ENCODE results near the gene NAALADL2. TPM values are rescaled to one million over a fixed set of nuclear protein-coding genes. Genes with fewer than 3 reads are reported as not detected.

NAALADL2 gene
- polyA plus RNA-seq, 1 donor from 2014 or later = 1.6 TPM

DNA sequence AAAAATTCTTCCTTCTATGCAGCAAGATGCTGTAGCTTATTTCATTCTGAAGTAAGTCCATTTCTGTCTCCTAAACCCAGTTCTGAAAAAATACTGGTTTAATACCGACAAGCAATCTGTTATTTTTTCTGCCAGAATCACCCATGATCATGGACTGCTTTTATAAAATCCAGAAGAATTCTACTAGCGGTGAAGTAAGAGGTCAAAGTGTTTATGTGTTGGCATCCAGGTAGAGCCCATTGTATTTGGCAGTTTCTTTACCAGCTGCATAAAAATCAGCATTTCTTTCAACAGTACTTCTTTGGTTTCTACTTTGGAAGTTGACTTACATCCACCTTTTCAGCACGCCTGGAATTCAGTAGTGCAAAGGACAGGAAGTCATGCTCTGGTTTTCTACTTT lies 484.8 kb downstream of the NAALADL2 start:
- Histone ChIP-seq H2AFZ (ENCODE audit: low read depth, low read length) (no peak overlapping the region), H3K27me3 (ENCODE audit: insufficient read depth, low read depth, low read length) (no peaks in the 10 kb centered on the region), H4K20me1 (ENCODE audit: insufficient read depth) (no peaks in the 10 kb centered on the region), H3K27ac (ENCODE audit: low read length) (no peak overlapping the region), H3K4me3 (ENCODE audit: low read length) (no peak overlapping the region), H3K79me2 (replicated peaks; ENCODE audit: insufficient read depth, low read length) (no peaks in the 10 kb centered on the region), H3F3A (ENCODE audit: insufficient read depth, low read length, poor library complexity, severe bottlenecking) (no peaks in the 10 kb centered on the region), H3K4me2 (ENCODE audit: low read length) (no peak overlapping the region), H3K9ac (ENCODE audit: low read length) (no peak overlapping the region), H3K9me3 (ENCODE audit: low read length) (no peaks in the 10 kb centered on the region), H3K9me2 (ENCODE audit: insufficient read depth, low read length) (no peaks in the 10 kb centered on the region), H3K36me3 (ENCODE audit: insufficient read depth, low read length) (no peaks in the 10 kb centered on the region)
- TF ChIP-seq MXI1 (conservative IDR thresholded peaks at IDR 0.05; ENCODE audit: poor library complexity, severe bottlenecking) (no peak), EZH2 (IDR thresholded peaks at IDR 0.05; ENCODE audit: borderline replicate concordance, insufficient read depth, low read length, poor library complexity, severe bottlenecking) (no peak), POLR2AphosphoS5 (IDR thresholded peaks at IDR 0.05) (no peak), EP300 (conservative IDR thresholded peaks at IDR 0.05; ENCODE audit: poor library complexity, severe bottlenecking) (no peak), RAD21 (conservative IDR thresholded peaks at IDR 0.05) (no peak), TAF1 (IDR thresholded peaks at IDR 0.05; ENCODE audit: low read depth) (no peak), SMC3 (conservative IDR thresholded peaks at IDR 0.05; ENCODE audit: poor library complexity) (no peak)
- TF ChIP-seq, protein P1, sequence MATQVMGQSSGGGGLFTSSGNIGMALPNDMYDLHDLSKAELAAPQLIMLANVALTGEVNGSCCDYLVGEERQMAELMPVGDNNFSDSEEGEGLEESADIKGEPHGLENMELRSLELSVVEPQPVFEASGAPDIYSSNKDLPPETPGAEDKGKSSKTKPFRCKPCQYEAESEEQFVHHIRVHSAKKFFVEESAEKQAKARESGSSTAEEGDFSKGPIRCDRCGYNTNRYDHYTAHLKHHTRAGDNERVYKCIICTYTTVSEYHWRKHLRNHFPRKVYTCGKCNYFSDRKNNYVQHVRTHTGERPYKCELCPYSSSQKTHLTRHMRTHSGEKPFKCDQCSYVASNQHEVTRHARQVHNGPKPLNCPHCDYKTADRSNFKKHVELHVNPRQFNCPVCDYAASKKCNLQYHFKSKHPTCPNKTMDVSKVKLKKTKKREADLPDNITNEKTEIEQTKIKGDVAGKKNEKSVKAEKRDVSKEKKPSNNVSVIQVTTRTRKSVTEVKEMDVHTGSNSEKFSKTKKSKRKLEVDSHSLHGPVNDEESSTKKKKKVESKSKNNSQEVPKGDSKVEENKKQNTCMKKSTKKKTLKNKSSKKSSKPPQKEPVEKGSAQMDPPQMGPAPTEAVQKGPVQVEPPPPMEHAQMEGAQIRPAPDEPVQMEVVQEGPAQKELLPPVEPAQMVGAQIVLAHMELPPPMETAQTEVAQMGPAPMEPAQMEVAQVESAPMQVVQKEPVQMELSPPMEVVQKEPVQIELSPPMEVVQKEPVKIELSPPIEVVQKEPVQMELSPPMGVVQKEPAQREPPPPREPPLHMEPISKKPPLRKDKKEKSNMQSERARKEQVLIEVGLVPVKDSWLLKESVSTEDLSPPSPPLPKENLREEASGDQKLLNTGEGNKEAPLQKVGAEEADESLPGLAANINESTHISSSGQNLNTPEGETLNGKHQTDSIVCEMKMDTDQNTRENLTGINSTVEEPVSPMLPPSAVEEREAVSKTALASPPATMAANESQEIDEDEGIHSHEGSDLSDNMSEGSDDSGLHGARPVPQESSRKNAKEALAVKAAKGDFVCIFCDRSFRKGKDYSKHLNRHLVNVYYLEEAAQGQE (IDR thresholded peaks at IDR 0.05; ENCODE audit: borderline replicate concordance) = no peak
- TF ChIP-seq, protein P2, sequence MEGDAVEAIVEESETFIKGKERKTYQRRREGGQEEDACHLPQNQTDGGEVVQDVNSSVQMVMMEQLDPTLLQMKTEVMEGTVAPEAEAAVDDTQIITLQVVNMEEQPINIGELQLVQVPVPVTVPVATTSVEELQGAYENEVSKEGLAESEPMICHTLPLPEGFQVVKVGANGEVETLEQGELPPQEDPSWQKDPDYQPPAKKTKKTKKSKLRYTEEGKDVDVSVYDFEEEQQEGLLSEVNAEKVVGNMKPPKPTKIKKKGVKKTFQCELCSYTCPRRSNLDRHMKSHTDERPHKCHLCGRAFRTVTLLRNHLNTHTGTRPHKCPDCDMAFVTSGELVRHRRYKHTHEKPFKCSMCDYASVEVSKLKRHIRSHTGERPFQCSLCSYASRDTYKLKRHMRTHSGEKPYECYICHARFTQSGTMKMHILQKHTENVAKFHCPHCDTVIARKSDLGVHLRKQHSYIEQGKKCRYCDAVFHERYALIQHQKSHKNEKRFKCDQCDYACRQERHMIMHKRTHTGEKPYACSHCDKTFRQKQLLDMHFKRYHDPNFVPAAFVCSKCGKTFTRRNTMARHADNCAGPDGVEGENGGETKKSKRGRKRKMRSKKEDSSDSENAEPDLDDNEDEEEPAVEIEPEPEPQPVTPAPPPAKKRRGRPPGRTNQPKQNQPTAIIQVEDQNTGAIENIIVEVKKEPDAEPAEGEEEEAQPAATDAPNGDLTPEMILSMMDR (IDR thresholded peaks at IDR 0.05; ENCODE audit: poor library complexity, severe bottlenecking) = no peak

DNA sequence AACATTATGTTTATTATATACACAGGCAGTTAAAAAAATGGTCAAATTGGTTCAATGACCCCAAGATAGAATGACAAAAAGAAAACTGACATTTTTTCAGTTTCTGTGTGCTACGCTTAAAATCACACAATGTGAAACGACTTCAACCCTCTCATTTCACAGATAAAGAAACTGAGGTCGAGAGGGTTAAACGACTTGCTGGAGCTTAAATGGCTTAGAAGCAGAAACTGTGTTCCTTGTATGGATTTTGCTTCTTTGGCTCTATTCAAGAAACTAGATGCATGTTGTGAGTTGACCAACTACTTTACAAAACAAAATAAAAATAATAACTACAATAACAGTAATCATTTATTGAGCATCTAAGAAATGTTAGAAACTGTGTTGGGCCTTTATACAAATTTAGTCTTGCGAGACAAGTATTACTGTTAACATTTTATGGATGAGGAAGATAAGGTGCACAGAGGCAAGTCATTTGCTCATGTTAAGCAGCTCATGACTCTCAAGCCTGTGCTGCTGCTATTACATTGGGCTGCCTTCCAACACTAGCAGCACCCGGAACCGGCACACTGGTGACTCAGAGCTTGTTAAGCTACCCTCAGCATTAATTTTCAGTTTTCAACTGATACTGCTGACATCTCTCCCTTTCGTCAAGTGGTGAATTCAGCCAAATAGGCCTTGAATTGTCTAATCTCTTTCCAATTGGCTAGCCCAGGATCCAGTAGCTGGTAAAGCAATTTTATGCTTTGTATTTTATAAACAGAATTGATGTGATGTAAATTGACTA lies 487.6 kb downstream of the NAALADL2 start:
- Histone ChIP-seq H4K20me1 (ENCODE audit: insufficient read depth) (no peaks in the 10 kb centered on the region), H3K9me2 (ENCODE audit: insufficient read depth, low read length) (no peaks in the 10 kb centered on the region), H3K4me3 (ENCODE audit: low read length) (no peak overlapping the region), H3K27ac (ENCODE audit: low read length) (no peak overlapping the region), H3K36me3 (ENCODE audit: insufficient read depth, low read length) (no peaks in the 10 kb centered on the region), H3K79me2 (replicated peaks; ENCODE audit: insufficient read depth, low read length) (no peaks in the 10 kb centered on the region), H3K27me3 (ENCODE audit: insufficient read depth, low read depth, low read length) (no peaks in the 10 kb centered on the region), H2AFZ (ENCODE audit: low read depth, low read length) (no peak overlapping the region), H3K4me2 (ENCODE audit: low read length) (no peak overlapping the region), H3K9me3 (ENCODE audit: low read length) (no peaks in the 10 kb centered on the region), H3F3A (ENCODE audit: insufficient read depth, low read length, poor library complexity, severe bottlenecking) (no peaks in the 10 kb centered on the region), H3K9ac (ENCODE audit: low read length) (no peak overlapping the region)
- TF ChIP-seq RAD21 (conservative IDR thresholded peaks at IDR 0.05) (no peak), TAF1 (IDR thresholded peaks at IDR 0.05; ENCODE audit: low read depth) (no peak), MXI1 (conservative IDR thresholded peaks at IDR 0.05; ENCODE audit: poor library complexity, severe bottlenecking) (no peak), POLR2AphosphoS5 (IDR thresholded peaks at IDR 0.05) (no peak), EZH2 (IDR thresholded peaks at IDR 0.05; ENCODE audit: borderline replicate concordance, insufficient read depth, low read length, poor library complexity, severe bottlenecking) (no peak), SMC3 (conservative IDR thresholded peaks at IDR 0.05; ENCODE audit: poor library complexity) (no peak)
- TF ChIP-seq, protein P2 (IDR thresholded peaks at IDR 0.05; ENCODE audit: poor library complexity, severe bottlenecking) = no peak
